HG02588 (cell line): ENCODE measurements around the gene NR2C2.

Source experiments
- ATAC-seq: cut with Tn5 transposase; IDR thresholded peaks from one replicate; pipeline ENCODE4 v1.9.1; 2021; ENCODE audit warnings: mild to moderate bottlenecking, moderate library complexity; ENCODE audit not compliant: unreplicated experiment

NR2C2 gene

GRCh38 chr3:15014606-15015328, 67.4 kb downstream of the NR2C2 start:
- no peak for ATAC-seq

- no peak for ATAC-seq
Observed at GRCh38 chr3:15015456-15015855, 68.1 kb downstream of the NR2C2 start.

- ATAC-seq = no peak
Observed at GRCh38 chr3:15017191-15017590, 69.8 kb downstream of the NR2C2 start.

DNA sequence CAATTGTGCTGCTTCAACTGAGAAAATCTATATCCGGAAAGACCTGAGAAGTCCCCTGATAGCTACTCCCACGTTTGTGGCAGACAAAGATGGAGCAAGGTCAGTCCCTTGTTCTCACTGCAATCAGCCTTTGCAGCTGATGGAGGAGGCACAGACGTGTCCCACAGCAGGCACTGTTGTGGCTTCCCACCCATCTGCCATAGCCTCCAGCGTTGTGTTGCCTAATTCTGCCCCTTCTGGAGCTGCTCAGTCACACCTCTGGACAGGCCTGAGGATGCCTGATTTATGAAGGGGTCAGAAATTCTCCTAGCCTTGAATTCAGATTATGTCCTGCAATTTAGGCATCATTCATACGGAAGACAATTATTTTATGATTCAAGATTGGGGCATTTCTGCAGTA, 75.9 kb downstream of the NR2C2 start:
- ATAC-seq = no peak

DNA sequence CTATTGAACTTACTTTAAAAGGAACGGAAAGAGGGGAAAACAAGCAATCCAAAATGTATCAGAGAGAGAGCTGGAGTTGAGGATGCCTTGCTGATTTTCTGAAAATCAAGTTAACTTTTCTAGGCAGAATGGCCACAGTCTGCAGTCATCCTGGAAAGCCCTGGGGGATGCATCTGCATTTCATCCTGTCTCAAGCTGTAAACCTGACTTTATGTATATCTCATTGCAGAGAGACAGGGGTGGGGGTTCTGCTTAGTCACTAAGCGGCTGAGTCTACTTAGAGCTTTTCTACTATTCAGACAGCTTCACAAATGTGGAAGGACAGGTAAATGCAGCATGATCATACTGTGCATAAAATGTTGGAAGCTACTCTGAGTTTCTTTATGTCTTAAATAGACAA, 76.3 kb downstream of the NR2C2 start:
- ATAC-seq = no peak

DNA sequence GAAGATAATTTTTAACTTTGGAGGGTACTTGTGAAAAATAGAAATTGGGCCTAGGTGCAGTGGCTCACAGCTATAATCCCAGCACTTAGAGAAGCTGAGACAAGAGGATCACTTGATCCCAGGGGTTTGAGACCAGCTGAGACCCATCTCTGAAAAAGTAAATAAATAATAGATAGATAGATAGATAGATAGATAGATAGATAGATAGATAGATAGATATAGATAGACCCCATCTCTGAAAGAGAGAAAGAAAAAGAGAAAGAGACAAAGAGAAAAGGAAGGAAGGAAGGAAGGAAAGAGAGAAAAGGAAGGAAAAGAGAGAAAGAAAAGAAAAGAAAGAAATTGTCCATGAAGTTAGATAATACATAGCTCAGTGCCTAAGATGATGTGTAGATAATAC, 82.2 kb downstream of the NR2C2 start:
- no peak for ATAC-seq

DNA sequence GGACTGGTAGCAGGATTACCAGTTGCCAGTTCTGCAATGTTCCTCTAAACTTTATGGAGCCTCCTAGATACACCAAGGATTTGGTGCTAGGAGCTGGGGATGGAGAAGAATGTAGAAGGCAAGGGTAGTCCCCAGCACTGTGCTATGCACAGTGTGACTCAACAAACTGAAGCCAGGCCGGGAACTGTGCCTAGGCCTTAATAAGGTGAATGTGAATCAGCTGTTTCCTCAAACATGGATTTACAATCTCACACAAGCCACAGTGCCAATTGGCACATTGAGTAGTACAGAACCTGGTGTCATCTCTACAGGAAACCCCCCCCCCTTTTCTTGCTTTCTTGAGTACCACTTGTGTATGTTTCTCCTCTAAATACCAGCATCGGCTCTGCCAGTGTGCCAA, 85.3 kb downstream of the NR2C2 start:
- no peak for ATAC-seq

GRCh38 chr3:15033103-15033502, 85.7 kb downstream of the NR2C2 start:
- no peak for ATAC-seq

DNA sequence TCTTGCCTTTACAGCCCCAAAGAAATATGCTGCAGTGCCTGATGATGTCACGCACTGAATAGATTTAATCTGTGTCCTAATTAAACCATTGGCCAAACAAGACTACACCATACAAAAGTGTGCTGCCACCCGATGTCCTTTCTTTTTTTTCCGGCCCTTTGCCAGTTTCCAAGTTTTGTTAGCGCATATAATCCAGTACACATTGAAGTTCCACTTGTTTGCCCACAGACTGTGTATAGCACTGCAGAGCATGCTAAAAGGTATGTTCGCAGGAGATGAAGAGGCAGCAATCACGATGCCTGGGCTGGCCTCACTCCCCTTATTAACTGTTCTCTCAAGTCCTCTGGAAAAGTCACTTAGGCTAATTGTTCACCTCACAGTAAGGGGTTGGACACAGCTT, 90.9 kb downstream of the NR2C2 start:
- no peak for ATAC-seq

- no peak for ATAC-seq
Observed at GRCh38 chr3:15040844-15041243, 93.5 kb downstream of the NR2C2 start.

GRCh38 chr3:15041950-15042349, 94.6 kb downstream of the NR2C2 start:
- ATAC-seq = no peak

DNA sequence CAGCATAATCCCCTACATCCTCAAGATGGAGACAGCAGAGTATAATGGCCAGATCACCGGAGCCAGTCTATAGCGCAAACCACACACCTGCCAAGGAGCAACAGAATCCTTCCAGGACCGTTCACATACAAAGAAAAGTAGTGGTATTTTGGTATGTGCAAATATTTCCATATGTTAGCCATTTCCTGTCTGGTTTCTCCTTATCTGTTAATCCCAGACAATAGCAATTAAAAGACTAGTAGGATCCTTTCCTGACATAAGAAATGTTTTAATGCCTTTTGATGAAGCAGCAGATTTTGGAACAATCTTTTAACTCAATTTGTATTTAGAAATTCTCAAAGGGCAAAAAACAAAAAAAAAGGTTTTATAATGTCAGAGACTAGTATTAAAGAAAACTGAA, 95.6 kb downstream of the NR2C2 start:
- ATAC-seq = no peak

DNA sequence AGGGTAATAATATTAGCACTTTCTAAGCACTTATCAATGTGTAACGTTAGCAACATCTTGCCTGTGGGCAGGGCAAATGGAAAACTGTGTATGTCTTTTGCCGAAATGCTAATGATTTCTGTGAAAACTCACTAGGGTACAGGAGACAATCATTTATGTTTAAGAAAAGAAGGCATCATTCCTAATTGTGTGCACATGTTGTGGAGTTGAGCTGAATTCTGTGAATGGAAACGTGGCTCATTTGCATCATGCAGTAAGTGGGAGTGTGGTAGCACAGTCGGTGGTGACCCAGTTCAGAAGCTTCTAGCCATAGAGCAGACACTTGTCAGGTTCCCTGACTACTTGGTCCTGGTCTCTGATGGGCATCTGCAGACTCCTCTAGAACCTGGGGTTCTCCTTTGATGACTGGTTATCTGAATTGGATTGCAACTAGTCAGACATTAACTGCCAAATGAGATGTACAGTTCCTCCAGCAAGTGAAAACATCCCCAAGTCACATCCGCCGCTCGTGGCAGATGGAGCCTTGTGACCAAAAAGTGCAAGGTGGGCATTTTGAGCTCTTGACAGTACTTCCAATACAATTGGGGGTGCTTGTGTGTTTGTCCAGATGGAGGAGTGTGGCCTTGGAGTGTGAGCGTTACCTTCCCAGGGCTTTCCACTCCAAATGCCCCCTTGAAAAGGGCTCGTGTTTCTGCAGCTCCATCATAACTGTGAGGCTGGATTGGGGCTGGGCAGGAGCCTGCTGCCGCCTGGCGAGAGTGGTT, 96.2 kb downstream of the NR2C2 start:
- ATAC-seq = no peak

DNA sequence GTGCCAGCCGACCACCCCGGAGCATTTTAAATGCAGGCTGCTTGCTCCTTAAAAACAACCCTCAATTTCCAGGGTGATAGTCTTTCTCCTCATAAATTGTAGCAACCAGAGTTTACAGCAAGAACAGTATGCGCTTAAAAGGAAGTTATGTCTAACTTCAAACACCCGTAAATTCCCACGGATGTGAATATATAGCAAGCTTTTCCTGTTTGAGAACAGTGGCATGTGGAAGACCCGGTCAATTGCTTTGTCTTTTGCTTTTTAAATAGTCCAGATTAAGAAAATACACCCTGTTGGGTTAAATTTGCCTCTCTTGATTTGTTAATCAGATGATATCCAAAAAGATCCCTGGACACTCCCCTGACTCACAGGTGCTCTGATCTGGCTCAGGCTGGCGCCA, 96.9 kb downstream of the NR2C2 start:
- ATAC-seq = no peak

GRCh38 chr3:15045667-15046066, 98.3 kb downstream of the NR2C2 start:
- no peak for ATAC-seq

DNA sequence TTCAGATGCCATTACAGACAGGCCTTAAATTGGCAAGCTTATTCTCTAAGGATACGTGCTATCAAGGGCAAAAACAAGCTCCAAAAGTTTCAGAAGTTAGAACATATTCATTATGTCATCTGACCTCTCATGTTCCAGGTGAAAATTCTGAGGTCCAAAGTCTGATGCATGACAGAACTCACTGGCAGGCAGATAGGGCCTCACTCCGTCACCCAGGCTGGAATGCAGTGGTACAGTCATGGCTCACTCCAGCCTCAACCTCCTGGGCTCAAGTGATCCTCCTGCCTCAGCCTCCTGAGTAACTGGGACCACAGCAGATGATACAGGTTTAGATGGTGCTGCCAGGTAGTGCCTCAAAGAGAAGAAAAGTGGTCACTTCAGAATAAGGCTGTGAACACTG, 102.2 kb downstream of the NR2C2 start:
- no peak for ATAC-seq

GRCh38 chr3:15050405-15051092, 103.2 kb downstream of the NR2C2 start:
- peak; percentile 81 for ATAC-seq

- peak; percentile 61 for ATAC-seq
Observed at GRCh38 chr3:15051531-15051930, 104.1 kb downstream of the NR2C2 start.

- no peak for ATAC-seq
Observed at GRCh38 chr3:15052335-15053242, 105.2 kb downstream of the NR2C2 start.

GRCh38 chr3:15053541-15053940, 106.2 kb downstream of the NR2C2 start:
- ATAC-seq = no peak

- peak; percentile 36 for ATAC-seq
Observed at GRCh38 chr3:15055019-15055557, 107.7 kb downstream of the NR2C2 start.
